ENCODE measurements around the gene POLR2F.
A peak's percentile ranks its signal among the peaks of the same experiment; 100 is the strongest.

The POLR2F gene

DNA sequence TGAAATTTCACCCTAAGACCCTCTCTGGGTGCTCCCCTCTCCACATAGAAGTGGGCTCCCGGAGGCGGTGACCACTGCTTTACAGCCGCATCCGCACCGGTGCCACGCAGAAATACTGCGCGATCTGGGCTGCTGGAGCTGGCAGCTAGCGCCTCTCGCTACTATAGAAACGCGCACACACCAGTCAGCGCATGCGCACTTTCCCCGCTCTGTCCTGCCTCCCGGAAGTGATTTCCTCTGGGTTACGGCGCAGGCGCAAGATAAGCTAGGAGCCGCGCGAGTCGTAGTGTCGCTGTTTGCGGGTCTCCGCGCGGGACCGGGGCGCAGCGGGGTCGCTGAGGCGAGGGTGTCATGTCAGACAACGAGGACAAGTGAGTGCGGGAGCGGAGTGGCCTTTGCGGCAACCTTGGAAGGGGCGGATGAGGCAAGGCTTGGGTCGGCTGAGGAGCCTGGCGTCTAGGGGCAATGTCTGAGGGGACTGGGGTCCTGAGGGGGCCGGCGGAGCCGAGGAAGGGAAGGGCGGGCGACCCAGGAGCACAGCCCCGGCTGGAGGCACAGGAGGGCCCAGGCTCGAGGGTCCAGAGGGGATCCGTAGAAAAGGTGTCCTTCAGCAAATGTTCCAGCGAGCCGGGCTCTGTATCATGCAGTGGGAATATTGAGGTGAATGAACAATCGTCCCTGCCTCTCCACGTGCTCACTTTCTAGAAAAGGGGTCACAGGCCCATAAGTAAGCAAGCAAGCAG lies at the start of gene POLR2F, which contains the start of gene C22orf23:
POLR2F (plus strand) TSS at position 263 of the 743 bp plus-strand sequence; CDS start at position 352, 89 bp downstream.
C22orf23 (minus strand) TSS at position 165 of the 743 bp plus-strand sequence. CDS start 452 bp downstream, outside the sequence.
- DNase-seq (ENCODE audit: low read depth) = peak; percentile 67

DNA sequence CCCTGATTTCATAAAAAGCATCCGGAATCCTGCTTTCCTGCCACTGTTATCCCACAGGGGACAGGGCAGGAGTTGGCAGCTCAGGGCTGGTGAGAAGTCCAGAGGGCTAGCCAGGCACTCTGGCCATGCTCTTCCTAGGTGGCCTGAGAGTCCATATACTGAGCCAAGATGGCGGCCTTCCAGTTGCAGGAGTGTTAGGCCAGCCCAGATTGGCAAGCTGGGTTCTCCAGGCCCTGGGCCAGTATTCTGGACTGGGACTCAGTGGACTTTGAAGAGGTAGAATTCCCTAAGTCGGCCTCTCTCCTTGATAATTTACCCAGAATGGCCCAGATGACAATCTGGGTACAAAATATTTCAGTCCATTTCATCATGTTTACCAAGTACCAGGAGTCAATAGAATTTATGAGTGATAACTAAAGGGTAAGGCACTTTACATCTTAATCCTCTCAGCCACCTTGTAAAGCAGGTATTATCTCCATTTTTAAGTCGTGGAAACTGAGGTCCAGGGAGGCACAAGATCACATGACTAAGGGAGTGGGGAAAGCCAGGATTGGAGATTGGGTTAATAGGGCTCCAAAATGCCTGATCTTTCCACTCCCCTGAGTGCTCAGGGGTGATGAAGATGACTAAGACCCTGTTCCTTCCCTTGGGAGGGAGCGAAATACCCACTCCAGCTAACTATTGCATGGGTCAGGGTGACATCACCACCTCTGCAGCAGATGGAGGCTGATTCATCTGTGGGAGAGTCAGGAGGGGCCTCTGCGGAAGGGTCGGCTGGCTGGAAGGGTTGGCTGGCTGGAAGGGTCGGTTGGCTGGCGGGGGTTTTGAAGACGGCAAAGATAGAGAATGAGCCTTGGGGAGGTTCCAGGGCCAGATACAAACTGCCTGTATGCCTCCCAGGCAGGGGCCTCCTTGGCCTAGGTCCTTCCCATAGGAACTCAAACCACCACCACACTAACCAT lies 48.6 kb upstream of the POLR2F start:
- peak; percentile 92 for DNase-seq (ENCODE audit: low read depth)

DNA sequence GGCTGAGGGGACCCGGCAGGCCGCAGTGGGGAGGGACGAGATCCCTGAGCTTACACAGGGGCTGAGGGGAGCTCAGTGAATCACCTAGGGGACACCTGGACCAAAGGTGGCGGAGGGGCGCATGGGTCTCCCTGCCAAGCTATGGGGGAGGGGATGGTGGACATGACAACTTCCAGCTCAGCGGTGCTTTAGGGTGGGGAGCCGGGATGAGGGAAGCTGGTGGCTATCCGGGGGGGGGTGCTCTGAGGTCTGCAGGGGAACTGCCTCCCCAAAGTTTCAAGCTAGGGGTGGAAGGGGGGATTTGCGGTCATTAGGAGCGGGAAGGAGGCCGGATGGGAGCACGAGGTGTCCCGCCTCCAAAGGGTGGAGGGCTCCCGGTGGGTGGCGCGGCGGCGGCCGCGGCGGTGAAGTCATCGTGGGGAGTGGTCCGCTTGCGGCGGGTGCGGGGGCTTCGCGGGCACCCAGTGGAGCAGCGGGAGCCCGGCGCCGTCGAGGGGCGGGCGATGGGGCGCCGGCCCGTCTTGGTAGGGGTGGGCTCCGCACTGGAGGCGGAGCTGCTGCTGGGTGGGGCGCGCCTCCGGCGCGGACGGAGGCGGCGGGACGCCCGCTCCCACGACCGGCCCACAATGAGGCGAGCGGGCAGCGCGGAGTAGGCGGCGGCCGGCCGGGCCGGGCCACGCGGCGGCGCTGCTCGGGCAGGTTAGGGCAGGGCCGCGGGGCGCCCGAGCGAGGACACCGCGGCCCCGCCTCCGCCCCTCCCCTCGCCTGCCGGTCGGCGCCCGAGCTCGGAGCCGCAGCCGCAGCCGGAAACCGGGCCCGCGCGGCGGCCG lies 47.8 kb upstream of the POLR2F start, which contains the start of gene MICALL1:
MICALL1 (plus strand) TSS at position 764 of the 830 bp plus-strand sequence. CDS start 126 bp downstream, outside the sequence.
- DNase-seq (ENCODE audit: low read depth) = no peak

DNA sequence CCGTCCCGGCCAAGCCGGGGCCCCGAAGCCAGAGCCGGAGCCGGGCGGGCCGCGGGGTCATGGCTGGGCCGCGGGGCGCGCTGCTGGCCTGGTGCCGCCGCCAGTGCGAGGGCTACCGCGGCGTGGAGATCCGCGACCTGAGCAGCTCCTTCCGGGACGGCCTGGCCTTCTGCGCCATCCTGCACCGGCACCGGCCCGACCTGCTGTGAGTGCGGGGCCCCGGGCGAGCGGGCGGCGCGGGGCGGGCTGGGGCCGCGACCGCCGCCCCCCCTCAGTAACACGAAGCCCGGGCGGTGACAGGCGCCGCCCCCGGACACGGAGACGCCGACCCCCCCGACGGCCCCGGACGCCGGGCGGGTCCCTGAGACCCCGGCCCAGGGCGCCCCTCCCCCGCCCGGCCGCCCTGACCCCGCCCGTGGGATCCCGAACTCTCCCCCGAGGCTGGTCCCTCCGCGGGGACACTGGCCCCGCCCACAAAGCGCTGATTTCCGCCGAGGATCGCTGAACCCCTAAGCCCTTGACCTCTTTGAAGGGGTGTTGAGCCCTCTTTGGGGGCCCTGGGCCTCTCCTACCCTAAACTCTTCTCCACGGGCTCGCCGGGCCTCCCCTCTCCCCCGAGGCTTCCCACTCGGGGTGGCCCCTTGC lies 47.0 kb upstream of the POLR2F start:
- no peak for DNase-seq (ENCODE audit: low read depth)

GRCh38 chr22:37907036-37907954 lies 46.2 kb upstream of the POLR2F start:
- DNase-seq (ENCODE audit: low read depth) = no peak

- no peak for DNase-seq (ENCODE audit: low read depth)
These were observed 43.7 kb upstream of the POLR2F start for GRCh38 chr22:37909766-37910165.

DNA sequence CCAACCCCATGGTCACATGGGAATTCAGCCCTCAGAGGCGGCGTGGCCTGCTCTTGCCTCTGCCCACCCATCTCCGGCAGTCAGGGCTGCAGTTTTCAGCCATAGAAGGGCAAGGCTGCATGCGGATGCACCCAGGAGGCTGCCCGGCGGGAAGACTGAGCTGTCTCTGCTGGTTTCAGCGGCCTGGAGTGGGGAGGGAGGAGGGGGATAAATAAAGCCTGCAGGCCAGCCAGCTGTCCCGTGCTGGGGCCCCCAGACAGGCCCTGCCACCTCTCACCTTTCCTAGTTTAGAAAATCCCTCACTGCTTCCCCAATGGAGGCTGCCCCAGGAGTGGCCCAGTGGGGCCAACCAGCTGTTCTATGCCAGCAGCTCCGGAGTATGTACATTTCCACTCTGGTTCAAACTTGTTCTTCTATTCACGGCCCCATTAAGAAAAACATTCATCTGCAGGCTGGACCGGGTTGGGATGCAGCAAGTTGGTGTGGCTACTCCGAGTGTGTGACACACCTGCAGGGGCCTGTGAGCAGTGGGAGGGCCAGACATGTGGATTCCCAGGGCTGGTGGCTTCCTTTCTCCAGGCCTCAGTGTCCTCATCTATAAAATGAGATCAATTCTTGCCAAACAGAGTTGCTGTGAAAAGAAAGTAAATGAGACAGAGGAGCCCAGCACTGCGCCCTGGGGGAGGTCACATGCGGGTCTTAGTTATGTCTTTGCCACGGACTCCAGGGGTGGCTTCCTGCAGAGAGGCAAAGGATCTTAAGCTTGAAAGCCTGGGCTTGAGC lies 42.4 kb upstream of the POLR2F start:
- no peak for DNase-seq (ENCODE audit: low read depth)

GRCh38 chr22:37911697-37912096 lies 41.8 kb upstream of the POLR2F start:
- DNase-seq (ENCODE audit: low read depth) = no peak

DNA sequence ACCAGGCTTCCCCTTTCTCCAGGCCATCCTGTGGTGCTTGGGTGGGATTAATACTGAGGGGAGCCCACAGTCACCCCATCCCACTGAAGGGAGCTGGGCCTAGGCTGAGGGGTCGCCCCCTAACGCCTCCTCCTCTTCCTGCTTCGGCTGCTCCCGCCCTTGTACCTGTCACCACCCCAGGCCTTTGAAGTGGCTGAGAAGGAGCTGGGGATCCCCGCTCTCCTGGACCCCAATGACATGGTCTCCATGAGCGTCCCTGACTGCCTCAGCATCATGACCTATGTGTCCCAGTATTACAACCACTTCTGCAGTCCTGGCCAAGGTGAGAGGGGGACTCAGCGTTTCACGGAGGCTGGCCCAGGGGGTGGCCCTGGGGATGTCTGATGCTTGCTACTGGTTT lies 41.3 kb upstream of the POLR2F start:
- no peak for DNase-seq (ENCODE audit: low read depth)

GRCh38 chr22:37913233-37913721 lies 40.2 kb upstream of the POLR2F start:
- no peak for DNase-seq (ENCODE audit: low read depth)

- DNase-seq (ENCODE audit: low read depth) = no peak
These were observed 37.2 kb upstream of the POLR2F start for GRCh38 chr22:37916311-37916710.

- DNase-seq (ENCODE audit: low read depth) = no peak
These were observed 35.5 kb upstream of the POLR2F start for GRCh38 chr22:37917874-37918548.

DNA sequence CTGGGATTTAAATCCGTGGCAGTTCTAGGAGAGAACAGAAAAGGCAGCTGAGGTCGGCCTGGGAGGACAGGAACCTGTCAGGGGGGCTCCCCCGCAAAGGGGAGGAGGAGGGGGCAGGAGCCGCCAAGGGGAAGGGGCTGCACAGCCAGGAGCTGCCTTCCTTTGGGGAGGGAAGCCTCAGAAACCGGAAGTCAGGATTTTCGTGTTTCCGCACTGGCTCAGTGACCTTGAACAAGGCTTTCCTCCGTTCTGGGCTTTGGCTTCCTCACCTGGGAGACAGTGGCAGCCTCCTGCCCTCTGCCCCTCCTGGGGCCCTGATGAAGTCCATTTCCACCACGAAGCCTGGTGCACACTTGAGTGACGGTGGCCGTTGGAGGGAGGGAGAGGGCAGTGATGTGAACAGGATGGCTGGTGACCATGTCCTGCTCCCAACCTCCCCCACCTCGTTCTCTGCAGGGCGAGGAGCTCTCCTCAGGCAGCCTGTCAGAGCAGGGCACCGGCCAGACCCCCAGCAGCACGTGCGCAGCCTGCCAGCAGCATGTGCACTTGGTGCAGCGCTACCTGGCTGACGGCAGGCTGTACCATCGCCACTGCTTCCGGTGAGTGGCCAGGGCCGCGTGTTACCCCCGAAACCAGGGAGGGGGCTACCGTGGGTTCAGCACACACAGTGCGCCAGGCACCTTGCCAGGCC lies 34.8 kb upstream of the POLR2F start:
- DNase-seq (ENCODE audit: low read depth) = no peak

- DNase-seq (ENCODE audit: low read depth) = no peak
These were observed 33.4 kb upstream of the POLR2F start for GRCh38 chr22:37920126-37920525.

DNA sequence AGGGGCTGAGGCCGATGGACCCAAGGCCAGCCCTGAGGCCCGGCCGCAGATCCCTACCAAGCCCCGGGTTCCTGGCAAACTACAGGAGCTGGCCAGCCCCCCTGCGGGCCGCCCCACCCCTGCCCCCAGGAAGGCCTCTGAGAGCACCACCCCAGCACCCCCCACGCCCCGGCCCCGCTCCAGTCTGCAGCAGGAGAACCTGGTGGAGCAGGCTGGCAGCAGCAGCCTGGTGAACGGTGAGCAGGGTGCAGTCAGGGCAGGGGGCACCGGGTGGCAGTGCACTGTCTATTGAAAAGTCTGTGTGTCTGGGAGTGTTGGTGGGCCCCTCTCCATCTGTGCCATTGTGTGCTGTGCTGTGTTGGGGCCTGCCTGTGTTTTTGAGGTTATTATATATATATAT lies 31.3 kb upstream of the POLR2F start:
- DNase-seq (ENCODE audit: low read depth) = no peak

GRCh38 chr22:37923927-37924326 lies 29.6 kb upstream of the POLR2F start:
- DNase-seq (ENCODE audit: low read depth) = no peak

- DNase-seq (ENCODE audit: low read depth) = no peak
These were observed 29.0 kb upstream of the POLR2F start for GRCh38 chr22:37924386-37925065.

Data from GM04503 (cell line).